Upper lobe of left lung (tissue), 4 donors: ENCODE results near the gene TXNRD2.

ENCODE experiments used
- EP300 ChIP-seq, 4 donors: sonication (generic); formaldehyde crosslinking; IDR thresholded peaks; one replicate each; pipeline ENCODE4 v1.5.1; 2017; ENCODE audit warnings: antibody characterized with exemption in 4 of 4, control low read depth in 2 of 4
- POLR2A ChIP-seq, 4 donors: fragments of 450-650 bp; IDR thresholded peaks; one replicate each; pipeline ENCODE4 v1.5.1; 2016 to 2017; ENCODE audit warnings: antibody characterized with exemption in 4 of 4, mild to moderate bottlenecking in 2 of 4
- POLR2AphosphoS5 ChIP-seq, 2 donors: sonication (generic); formaldehyde crosslinking; IDR thresholded peaks; one replicate each; pipeline ENCODE4 v1.5.1; 2017; ENCODE audit warnings: antibody characterized with exemption in 2 of 2
- TF ChIP-seq, protein P1 (sequence below), 6 experiments: fragments of 450-650 bp in 4 of 6; fragments of 200-600 bp in 2 of 6; sonication (generic) in 2 of 6; IDR thresholded peaks; one replicate each; pipeline ENCODE4 v1.5.1; 2016 to 2019; ENCODE audit warnings: antibody characterized with exemption in 6 of 6

- TF ChIP-seq POLR2A (IDR thresholded peaks at IDR 0.05) (no peak), EP300 (IDR thresholded peaks at IDR 0.05) (no peak), POLR2AphosphoS5 (IDR thresholded peaks at IDR 0.05) (no peak)
- TF ChIP-seq, protein P1, sequence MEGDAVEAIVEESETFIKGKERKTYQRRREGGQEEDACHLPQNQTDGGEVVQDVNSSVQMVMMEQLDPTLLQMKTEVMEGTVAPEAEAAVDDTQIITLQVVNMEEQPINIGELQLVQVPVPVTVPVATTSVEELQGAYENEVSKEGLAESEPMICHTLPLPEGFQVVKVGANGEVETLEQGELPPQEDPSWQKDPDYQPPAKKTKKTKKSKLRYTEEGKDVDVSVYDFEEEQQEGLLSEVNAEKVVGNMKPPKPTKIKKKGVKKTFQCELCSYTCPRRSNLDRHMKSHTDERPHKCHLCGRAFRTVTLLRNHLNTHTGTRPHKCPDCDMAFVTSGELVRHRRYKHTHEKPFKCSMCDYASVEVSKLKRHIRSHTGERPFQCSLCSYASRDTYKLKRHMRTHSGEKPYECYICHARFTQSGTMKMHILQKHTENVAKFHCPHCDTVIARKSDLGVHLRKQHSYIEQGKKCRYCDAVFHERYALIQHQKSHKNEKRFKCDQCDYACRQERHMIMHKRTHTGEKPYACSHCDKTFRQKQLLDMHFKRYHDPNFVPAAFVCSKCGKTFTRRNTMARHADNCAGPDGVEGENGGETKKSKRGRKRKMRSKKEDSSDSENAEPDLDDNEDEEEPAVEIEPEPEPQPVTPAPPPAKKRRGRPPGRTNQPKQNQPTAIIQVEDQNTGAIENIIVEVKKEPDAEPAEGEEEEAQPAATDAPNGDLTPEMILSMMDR (IDR thresholded peaks at IDR 0.05) = no peak
Observed at GRCh38 chr22:19967850-19968449, 26.3 kb upstream of the TXNRD2 start.
